Body of pancreas (tissue), 4 donors: Measurements from ENCODE around the gene SELENOS.

ENCODE experiments used
- CTCF ChIP-seq, 7 experiments: fragments of 450-650 bp in 4 of 7; fragments of 200-600 bp in 3 of 7; sonication (generic) in 3 of 7; IDR thresholded peaks; one replicate each; pipeline ENCODE4 v1.5.1; 2016 to 2019; ENCODE audit warnings: antibody characterized with exemption in 7 of 7
- POLR2A ChIP-seq, 3 donors: fragments of 450-650 bp; IDR thresholded peaks; one replicate each; pipeline ENCODE4 v1.6.1; 2016; ENCODE audit warnings: antibody characterized with exemption in 3 of 3, mild to moderate bottlenecking in 2 of 3

- TF ChIP-seq CTCF (IDR thresholded peaks at IDR 0.05) = no peak
- no peak for TF ChIP-seq POLR2A (IDR thresholded peaks at IDR 0.05)
These were observed 26.9 kb downstream of the SELENOS start for GRCh38 chr15:101250341-101250831.
